NK-92 treated with Interleukin-12 subunit alpha and Interleukin-12 subunit beta, amount 100 ng/mL, for 24 hours (cell line): Measurements from ENCODE around the gene ABTB2.
"Not testable (repeated sequence)": the region's sequence is repeated elsewhere in the genome, so short reads cannot be mapped to it uniquely, and the experiment has no call there.

Experiments
- DNase-seq: peaks from one replicate; lab custom pipeline; 2025; lab: John Stamatoyannopoulos, UW

Gene ABTB2

GRCh38 chr11:34357701-34358257, at the start of gene ABTB2:
Gene ABTB2, minus strand, starts transcription at chr11:34358010.
- peak; percentile 96 for DNase-seq

GRCh38 chr11:34407121-34407813, 49.5 kb upstream of the ABTB2 start:
- no peak for DNase-seq

GRCh38 chr11:34406413-34406812, 48.6 kb upstream of the ABTB2 start:
- DNase-seq, result no peak

GRCh38 chr11:34405079-34405858, 47.5 kb upstream of the ABTB2 start:
- DNase-seq, result no peak

GRCh38 chr11:34404280-34404679, 46.5 kb upstream of the ABTB2 start:
- DNase-seq, result no peak

GRCh38 chr11:34403431-34403830, 45.6 kb upstream of the ABTB2 start:
- no peak for DNase-seq

- no peak for DNase-seq
Observed at GRCh38 chr11:34397811-34398210, 40.0 kb upstream of the ABTB2 start.

GRCh38 chr11:34397120-34397519, 39.3 kb upstream of the ABTB2 start:
- DNase-seq, result no peak

- no peak for DNase-seq
Observed at GRCh38 chr11:34395916-34396550, 38.2 kb upstream of the ABTB2 start.

- DNase-seq, result no peak
Observed at GRCh38 chr11:34394771-34395300, 37.0 kb upstream of the ABTB2 start.

GRCh38 chr11:34387653-34388052, 29.8 kb upstream of the ABTB2 start:
- no peak for DNase-seq

- not testable (repeated sequence) for DNase-seq
Observed at GRCh38 chr11:34386356-34386755, 28.5 kb upstream of the ABTB2 start.

- DNase-seq, result no peak
Observed at GRCh38 chr11:34382532-34383276, 24.9 kb upstream of the ABTB2 start.

GRCh38 chr11:34381775-34382174, 24.0 kb upstream of the ABTB2 start:
- no peak for DNase-seq

- DNase-seq, result no peak
Observed at GRCh38 chr11:34380696-34381095, 22.9 kb upstream of the ABTB2 start.

GRCh38 chr11:34379539-34379938, 21.7 kb upstream of the ABTB2 start:
- DNase-seq, result no peak

GRCh38 chr11:34379079-34379478, 21.3 kb upstream of the ABTB2 start:
- no peak for DNase-seq

- no peak for DNase-seq
Observed at GRCh38 chr11:34373727-34374126, 15.9 kb upstream of the ABTB2 start.

- DNase-seq, result no peak
Observed at GRCh38 chr11:34366522-34366921, 8.7 kb upstream of the ABTB2 start.

GRCh38 chr11:34364102-34364501, 6.3 kb upstream of the ABTB2 start:
- no peak for DNase-seq

- DNase-seq, result no peak
Observed at GRCh38 chr11:34363363-34364084, 5.7 kb upstream of the ABTB2 start.
